ENCODE data around the gene CLDN22. TPM values are rescaled to one million over a fixed set of nuclear protein-coding genes. Genes with fewer than 3 reads are reported as not detected.
"Not testable (repeated sequence)": the region's sequence is repeated elsewhere in the genome, so short reads cannot be mapped to it uniquely, and the experiment has no call there.

The CLDN22 gene
- total and polyA plus RNA-seq, 2 donors (not counting 1 experiment from before 2014, with no cell fraction given), result not detected

DNA sequence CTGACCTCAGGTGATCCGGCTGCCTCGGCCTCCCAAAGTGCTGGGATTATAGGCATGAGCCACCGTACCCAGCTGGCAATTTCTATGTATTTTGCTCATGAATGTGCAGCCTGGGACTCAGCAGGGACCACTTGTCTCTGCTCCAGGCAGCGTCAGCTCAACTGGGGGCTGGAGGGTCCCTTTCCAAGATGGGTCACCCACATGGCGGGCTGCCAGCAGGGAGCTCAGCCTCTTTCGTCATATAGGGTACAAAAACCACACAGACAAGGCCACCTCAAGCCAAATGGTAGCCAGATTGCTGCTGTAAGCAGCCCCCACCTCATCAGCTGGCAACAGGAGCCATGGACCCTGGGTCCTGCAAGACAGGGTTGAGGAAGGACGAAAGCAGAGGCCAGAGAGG lies 4.5 kb upstream of the CLDN22 start:
- no peak overlapping the region for H2AFZ ChIP-seq (ENCODE audit: insufficient read depth, low read depth, low read length, poor library complexity, severe bottlenecking)
- 92% methylated on average over 6 of the region's 7 CpGs for WGBS (ENCODE audit: insufficient coverage)
- H3K27ac ChIP-seq (ENCODE audit: low read length in 2 of 2), result no peak overlapping the region
- no peaks in the 10 kb centered on the region for H4K20me1 ChIP-seq (ENCODE audit: control insufficient read depth, insufficient read depth, low read length, poor library complexity, severe bottlenecking)
- Mint-ChIP-seq H3K4me3 (no peak overlapping the region), H3K9me3 (ENCODE audit: insufficient read depth) (no peaks in the 10 kb centered on the region), H3K4me1 (no peaks in the 10 kb centered on the region), H3K27me3 (peaks cover 6% of the 10 kb centered on the region), H3K27ac (no peak overlapping the region)
- H3K79me2 ChIP-seq (ENCODE audit: control insufficient read depth, insufficient read depth, low read length), result no peaks in the 10 kb centered on the region
- H3K4me2 ChIP-seq (replicated peaks; ENCODE audit: low read depth, low read length, poor library complexity, severe bottlenecking), result no peak overlapping the region
- H3K27me3 ChIP-seq (replicated peaks in 1 of 4; ENCODE audit: control extremely low read depth in 1 of 4, control insufficient read depth in 3 of 4, insufficient read depth in 4 of 4, low read length in 3 of 4), result no peaks in the 10 kb centered on the region
- ATAC-seq (ENCODE audit: low read depth) (no peak), DNase-seq (no peak)
- H3K4me1 ChIP-seq (ENCODE audit: control insufficient read depth in 2 of 2, insufficient read depth in 2 of 2, low read length in 2 of 2), result no peaks in the 10 kb centered on the region
- no peak overlapping the region for H3K4me3 ChIP-seq (ENCODE audit: control extremely low read depth in 1 of 5, extremely low read depth in 1 of 5, insufficient read depth in 1 of 5, low read depth in 2 of 5, low read length in 4 of 5)
- peaks cover 0 to 3% (median 0%) of the 10 kb centered on the region in 3 donors for H3K9me3 ChIP-seq (ENCODE audit: control extremely low read depth in 1 of 3, control insufficient read depth in 2 of 3, insufficient read depth in 1 of 3, low read length in 2 of 3)
- H3K9ac ChIP-seq (ENCODE audit: low read length), result no peak overlapping the region
- intact Hi-C loops (cut with micrococcal nuclease), result no loop called here
- no peak for TF ChIP-seq EZH2 (IDR thresholded peaks at IDR 0.05; ENCODE audit: borderline replicate concordance, insufficient read depth, low read depth, low read length, poor library complexity, severe bottlenecking)
- TF ChIP-seq CTCF (IDR thresholded peaks at IDR 0.05), result no peak
- ChIA-PET POLR2A (no interaction called here), CTCF (no interaction called here)
- H3K36me3 ChIP-seq (replicated peaks in 1 of 2; ENCODE audit: control extremely low read depth in 1 of 2, control insufficient read depth in 1 of 2, extremely low read depth in 1 of 2, insufficient read depth in 2 of 2, low read length in 1 of 2), result no peaks in the 10 kb centered on the region

DNA sequence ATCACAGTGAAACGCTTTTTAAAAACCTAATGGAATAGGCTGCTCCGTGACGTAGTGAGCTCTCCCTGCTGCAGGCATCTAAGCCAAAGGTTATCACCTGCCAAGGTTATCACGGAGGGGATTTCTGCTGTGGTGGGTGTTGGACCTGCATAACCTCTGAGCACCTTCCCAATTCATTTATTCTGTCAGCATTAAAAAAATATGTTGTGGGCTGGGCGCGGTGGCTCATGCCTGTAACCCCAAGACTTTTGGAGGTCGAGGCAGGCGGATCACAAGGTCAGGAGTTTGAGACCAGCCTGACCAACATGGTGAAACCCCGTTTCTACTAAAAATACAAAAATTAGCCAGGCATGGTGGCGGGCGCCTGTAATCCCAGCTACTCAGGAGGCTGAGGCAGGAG lies 4.0 kb upstream of the CLDN22 start:
- H3K9me3 ChIP-seq (ENCODE audit: control extremely low read depth in 1 of 3, control insufficient read depth in 2 of 3, insufficient read depth in 1 of 3, low read length in 2 of 3); H3K79me2 ChIP-seq (ENCODE audit: control insufficient read depth, insufficient read depth, low read length); H3K27ac ChIP-seq (ENCODE audit: low read length in 2 of 2); H3K4me3 Mint-ChIP-seq; H4K20me1 ChIP-seq (ENCODE audit: control insufficient read depth, insufficient read depth, low read length, poor library complexity, severe bottlenecking); H3K9me3 Mint-ChIP-seq (ENCODE audit: insufficient read depth); H3K27me3 ChIP-seq (replicated peaks in 1 of 4; ENCODE audit: control extremely low read depth in 1 of 4, control insufficient read depth in 3 of 4, insufficient read depth in 4 of 4, low read length in 3 of 4); H3K36me3 ChIP-seq (replicated peaks in 1 of 2; ENCODE audit: control extremely low read depth in 1 of 2, control insufficient read depth in 1 of 2, extremely low read depth in 1 of 2, insufficient read depth in 2 of 2, low read length in 1 of 2); intact Hi-C loops (cut with micrococcal nuclease); DNase-seq; CTCF ChIA-PET; POLR2A ChIA-PET; H3K4me1 Mint-ChIP-seq; H3K4me2 ChIP-seq (replicated peaks; ENCODE audit: low read depth, low read length, poor library complexity, severe bottlenecking); H3K9ac ChIP-seq (ENCODE audit: low read length); H2AFZ ChIP-seq (ENCODE audit: insufficient read depth, low read depth, low read length, poor library complexity, severe bottlenecking); ATAC-seq (ENCODE audit: low read depth); H3K4me1 ChIP-seq (ENCODE audit: control insufficient read depth in 2 of 2, insufficient read depth in 2 of 2, low read length in 2 of 2); H3K27ac Mint-ChIP-seq; H3K4me3 ChIP-seq (ENCODE audit: control extremely low read depth in 1 of 5, extremely low read depth in 1 of 5, insufficient read depth in 1 of 5, low read depth in 2 of 5, low read length in 4 of 5): not testable (repeated sequence)
- 100% methylated on average over 5 of the region's 11 CpGs for WGBS (ENCODE audit: insufficient coverage)
- H3K27me3 Mint-ChIP-seq, result peaks cover 10% of the 10 kb centered on the region

Data from B cell (primary cell).